GM06990 (cell line): ENCODE data around the gene SNX3.

Source experiments
- DNase-seq: peaks from one replicate; pipeline ENCODE4 v3.0.0-alpha.2; 2011; ENCODE audit not compliant: insufficient read length; ENCODE audit errors: extremely low read depth
- H3K27me3 ChIP-seq: replicated peaks from 2 replicates; pipeline ENCODE4 v1.6.0; 2011; ENCODE audit warnings: low read length; ENCODE audit not compliant: control insufficient read depth, insufficient read depth
- H3K36me3 ChIP-seq: 2 replicates; pipeline ENCODE4 v1.5.1; 2011; ENCODE audit warnings: low read length; ENCODE audit not compliant: control insufficient read depth, insufficient read depth
- H3K4me3 ChIP-seq: replicated peaks from 2 replicates; pipeline ENCODE4 v1.5.1; 2011; ENCODE audit warnings: low read depth, mild to moderate bottlenecking, control low read depth, low read length
- TF ChIP-seq, protein P1 (sequence below): IDR thresholded peaks from 2 replicates; pipeline ENCODE4 v1.5.1; 2011; ENCODE audit warnings: low read length, control low read depth, mild to moderate bottlenecking, inconsistent platforms; ENCODE audit not compliant: insufficient read depth, poor library complexity, severe bottlenecking

The SNX3 gene

DNA sequence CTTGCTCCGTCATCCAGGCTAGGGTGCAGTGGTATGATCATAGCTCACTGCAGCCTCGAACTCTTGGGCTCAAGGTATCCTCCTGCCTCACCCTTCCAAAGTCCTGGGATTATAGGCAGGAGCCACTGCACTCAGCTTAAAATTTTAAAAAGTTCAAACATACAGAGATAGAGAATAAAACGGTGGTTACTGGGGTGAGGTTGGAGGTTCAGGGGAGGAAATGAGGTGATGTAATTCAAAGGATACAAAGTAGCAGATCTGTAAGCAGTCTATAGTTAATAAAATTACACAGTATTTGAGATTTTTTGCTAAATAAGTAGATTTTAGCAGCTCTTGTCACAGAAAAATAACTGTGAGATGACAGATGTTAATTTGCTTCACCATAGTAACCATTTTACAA, 26.5 kb upstream of the SNX3 start:
- TF ChIP-seq, protein P1, sequence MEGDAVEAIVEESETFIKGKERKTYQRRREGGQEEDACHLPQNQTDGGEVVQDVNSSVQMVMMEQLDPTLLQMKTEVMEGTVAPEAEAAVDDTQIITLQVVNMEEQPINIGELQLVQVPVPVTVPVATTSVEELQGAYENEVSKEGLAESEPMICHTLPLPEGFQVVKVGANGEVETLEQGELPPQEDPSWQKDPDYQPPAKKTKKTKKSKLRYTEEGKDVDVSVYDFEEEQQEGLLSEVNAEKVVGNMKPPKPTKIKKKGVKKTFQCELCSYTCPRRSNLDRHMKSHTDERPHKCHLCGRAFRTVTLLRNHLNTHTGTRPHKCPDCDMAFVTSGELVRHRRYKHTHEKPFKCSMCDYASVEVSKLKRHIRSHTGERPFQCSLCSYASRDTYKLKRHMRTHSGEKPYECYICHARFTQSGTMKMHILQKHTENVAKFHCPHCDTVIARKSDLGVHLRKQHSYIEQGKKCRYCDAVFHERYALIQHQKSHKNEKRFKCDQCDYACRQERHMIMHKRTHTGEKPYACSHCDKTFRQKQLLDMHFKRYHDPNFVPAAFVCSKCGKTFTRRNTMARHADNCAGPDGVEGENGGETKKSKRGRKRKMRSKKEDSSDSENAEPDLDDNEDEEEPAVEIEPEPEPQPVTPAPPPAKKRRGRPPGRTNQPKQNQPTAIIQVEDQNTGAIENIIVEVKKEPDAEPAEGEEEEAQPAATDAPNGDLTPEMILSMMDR = no peak

DNA sequence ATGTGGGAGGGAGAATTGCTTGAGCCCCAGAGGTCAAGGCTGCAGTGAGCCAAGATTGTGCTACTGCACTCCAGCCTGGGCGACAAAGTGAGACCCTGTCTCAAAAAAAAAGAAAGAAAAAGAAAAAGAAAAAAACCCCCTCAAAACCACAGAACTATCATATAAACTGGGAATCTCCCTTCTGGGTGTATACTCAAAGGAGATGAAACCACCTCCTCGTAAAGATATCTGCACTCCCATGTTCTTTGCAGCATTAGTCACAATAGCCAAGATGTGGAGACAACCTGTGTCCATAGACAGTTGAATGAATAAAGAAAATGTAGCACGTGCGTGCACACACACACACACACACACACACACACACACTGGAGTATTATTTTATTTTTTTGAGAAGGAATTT, 25.5 kb upstream of the SNX3 start:
- TF ChIP-seq, protein P1 = no peak
- Histone ChIP-seq H3K27me3 (no peaks in the 10 kb centered on the region), H3K36me3 (no peaks in the 10 kb centered on the region), H3K4me3 (no peak overlapping the region)
- DNase-seq = no peak

More for the DNA sequence above, 26.5 kb upstream of the SNX3 start:
- DNase-seq = no peak
- H3K4me3 ChIP-seq = no peak overlapping the region
- no peaks in the 10 kb centered on the region for H3K36me3 ChIP-seq
- H3K27me3 ChIP-seq = no peaks in the 10 kb centered on the region

GRCh38 chr6:108285381-108285780, 24.5 kb upstream of the SNX3 start:
- no peaks in the 10 kb centered on the region for H3K36me3 ChIP-seq
- DNase-seq = no peak
- TF ChIP-seq, protein P1 = no peak
- H3K27me3 ChIP-seq = no peaks in the 10 kb centered on the region
- H3K4me3 ChIP-seq = no peak overlapping the region

DNA sequence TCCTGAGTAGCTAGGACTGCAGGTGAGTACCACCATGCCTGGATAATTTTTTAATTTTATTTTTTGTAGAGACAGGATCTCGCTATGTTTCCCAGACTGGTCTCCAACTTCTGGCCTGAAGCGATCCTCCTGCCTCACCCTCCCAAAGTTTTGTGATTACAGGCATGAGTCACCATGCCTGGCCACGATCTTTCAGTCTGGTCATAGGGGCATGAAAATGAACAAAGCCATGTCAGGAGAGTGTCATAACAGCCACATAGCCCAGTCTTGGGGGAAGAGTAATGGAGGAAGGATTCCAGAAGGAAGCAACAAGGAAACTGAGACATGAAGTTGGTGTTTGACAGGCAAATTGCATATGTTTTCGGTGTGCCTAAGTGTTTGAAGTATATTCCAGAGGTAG, 17.0 kb upstream of the SNX3 start:
- TF ChIP-seq, protein P1 = no peak
- Histone ChIP-seq H3K27me3 (no peaks in the 10 kb centered on the region), H3K4me3 (no peak overlapping the region), H3K36me3 (no peaks in the 10 kb centered on the region)
- DNase-seq = no peak

DNA sequence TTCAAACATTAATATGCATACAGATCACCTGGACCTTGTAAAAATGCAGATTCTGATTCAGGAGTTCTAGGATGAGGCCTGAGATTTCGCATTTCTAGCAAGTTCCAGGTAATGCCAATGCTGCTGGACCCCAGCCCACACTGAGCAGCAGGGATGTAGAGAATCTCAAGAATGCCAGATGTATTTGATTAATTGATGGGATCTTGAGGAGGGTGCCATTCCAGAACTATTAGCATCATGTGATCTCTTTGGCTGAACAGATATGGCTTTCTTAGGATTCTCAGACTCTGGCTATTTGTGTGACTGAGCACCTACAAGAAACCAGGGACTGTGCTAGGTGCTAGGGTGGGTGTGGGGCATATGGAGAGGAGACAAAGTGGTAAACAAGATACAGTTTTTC, 16.5 kb upstream of the SNX3 start:
- H3K36me3 ChIP-seq = no peaks in the 10 kb centered on the region
- TF ChIP-seq, protein P1 = no peak
- H3K4me3 ChIP-seq = no peak overlapping the region
- no peak for DNase-seq
- no peaks in the 10 kb centered on the region for H3K27me3 ChIP-seq

DNA sequence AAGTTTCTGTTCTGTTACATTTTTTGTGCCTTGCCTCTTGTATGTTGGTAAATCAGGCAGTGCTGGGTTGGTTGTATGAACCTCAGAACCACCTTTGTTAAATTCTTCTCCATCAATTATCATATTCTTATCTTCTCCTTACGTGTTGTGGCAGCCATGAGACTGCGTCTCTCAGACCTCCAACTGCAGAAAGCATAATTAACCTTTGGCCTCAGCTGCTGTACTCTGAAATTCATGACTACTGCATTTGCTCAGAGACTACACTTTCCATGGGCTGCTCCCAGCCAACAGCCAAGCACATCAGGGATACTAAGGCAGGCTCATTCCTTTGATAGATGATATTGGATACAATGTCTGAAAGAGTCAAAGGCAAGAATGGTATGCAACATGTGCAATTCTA, 15.1 kb upstream of the SNX3 start:
- Histone ChIP-seq H3K4me3 (no peak overlapping the region), H3K36me3 (no peaks in the 10 kb centered on the region), H3K27me3 (no peaks in the 10 kb centered on the region)
- DNase-seq = no peak
- TF ChIP-seq, protein P1 = no peak
